H1 (cell line): ENCODE data around the gene CHP2. TPM values are rescaled to one million over a fixed set of nuclear protein-coding genes. Genes with fewer than 3 reads are reported as not detected.

ENCODE experiments used
- PHF8 ChIP-seq: fragments of 200-600 bp; sonication (generic); conservative IDR thresholded peaks from 2 replicates; pipeline ENCODE4 v1.7.1; 2012; ENCODE audit warnings: low read depth, mild to moderate bottlenecking, inconsistent platforms, low read length, moderate library complexity
- polyA plus RNA-seq, 7 experiments: library from polyadenylated mRNA; depleted of rRNA in 3 of 7; stranded (reverse) in 5 of 7; unstranded in 2 of 7; fragments of >200 nt in 5 of 7; fragments of 200-250 nt in 2 of 7; gene quantifications; 1 replicate in 5 of 7; 2 replicates in 1 of 7; 4 replicates in 1 of 7; pipeline versions ENCODE4 v1.2.1 to v1.2.3, GENCODE V29; 2011 to 2013; ENCODE audit warnings: missing spikeins in 2 of 7, mixed read lengths in 2 of 7
- total RNA-seq: library from RNA; stranded (reverse); fragmentation: NEBNext Ultra II Directional; extraction: Animal tissue kit (Norgen Biotek cat#: 25700); gene quantifications from 2 replicates; pipeline ENCODE4 v1.2.1, GENCODE V29; 2021

Gene CHP2
- total and polyA plus RNA-seq, 2 of the 8 experiments (the other 6 are each of a cell fraction or from before 2014, with no cell fraction given): 1.3 to 1.6 TPM

- TF ChIP-seq PHF8: no peak
- TF ChIP-seq, all 59 proteins: peak for 0
Measured at GRCh38 chr16:23802776-23803175, 48.0 kb downstream of the CHP2 start (continued).
